ENCODE data around the gene ANO7.

Gene ANO7

DNA sequence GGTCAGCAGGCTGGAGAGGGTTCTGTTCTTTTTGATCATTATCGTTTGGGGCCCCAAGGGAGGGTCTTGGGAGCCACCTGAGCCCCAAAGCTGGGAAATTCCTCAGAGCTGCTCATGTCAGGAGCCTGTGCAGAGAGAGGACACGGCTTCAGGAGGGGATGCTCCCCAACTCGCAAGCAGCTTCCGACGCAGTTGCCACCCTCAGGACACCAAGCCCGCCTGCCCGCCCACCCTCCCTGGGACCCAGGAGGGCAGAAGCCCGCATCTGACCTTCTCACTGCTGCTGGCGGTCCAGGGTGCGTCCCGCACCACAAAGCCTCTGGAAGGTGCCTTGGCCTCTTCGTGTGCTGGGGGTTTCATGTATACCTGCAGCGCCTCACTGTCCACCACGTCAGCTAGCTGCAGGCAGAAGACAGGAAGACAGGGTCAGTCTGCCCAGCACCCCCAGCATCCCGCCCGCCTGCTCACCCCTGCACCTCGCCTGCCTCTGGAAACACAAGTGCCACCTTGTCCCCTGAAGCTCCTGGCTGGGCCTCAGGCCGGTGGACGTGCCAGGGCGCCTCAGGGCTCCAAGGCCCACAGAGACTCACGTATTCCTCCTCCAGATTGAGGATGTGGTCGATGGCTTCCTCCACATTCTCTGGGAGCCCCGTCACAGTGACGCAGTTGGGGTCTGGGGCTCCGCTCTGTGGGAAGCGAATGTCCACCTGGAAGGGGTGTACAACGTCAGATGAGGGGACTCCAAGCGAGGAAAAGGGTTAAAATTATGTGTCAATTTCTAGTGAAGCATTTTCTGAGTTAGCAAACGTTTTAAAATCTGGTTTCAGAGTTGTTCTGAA lies 41.3 kb downstream of the ANO7 start:
- no peak for DNase-seq

DNA sequence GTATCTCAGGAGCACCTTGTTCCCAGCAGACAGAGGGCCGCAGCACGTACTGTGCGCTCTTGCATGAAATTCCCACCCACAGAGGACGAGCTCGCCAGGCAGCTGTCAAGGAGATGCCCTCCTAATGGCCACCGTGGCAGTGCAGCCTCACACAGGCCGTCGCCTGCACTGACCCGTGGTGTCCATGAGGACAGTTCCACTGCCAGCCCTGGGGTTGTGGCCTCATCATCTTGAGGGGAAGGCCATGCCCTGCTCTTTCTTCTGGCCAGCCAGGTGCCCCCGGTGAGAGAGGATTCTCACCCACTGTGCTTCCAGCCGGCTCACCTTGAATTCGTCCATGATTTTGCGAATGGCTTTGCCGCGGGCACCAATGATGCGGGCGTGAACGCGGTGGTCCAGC lies 42.0 kb downstream of the ANO7 start:
- no peak for DNase-seq

DNA sequence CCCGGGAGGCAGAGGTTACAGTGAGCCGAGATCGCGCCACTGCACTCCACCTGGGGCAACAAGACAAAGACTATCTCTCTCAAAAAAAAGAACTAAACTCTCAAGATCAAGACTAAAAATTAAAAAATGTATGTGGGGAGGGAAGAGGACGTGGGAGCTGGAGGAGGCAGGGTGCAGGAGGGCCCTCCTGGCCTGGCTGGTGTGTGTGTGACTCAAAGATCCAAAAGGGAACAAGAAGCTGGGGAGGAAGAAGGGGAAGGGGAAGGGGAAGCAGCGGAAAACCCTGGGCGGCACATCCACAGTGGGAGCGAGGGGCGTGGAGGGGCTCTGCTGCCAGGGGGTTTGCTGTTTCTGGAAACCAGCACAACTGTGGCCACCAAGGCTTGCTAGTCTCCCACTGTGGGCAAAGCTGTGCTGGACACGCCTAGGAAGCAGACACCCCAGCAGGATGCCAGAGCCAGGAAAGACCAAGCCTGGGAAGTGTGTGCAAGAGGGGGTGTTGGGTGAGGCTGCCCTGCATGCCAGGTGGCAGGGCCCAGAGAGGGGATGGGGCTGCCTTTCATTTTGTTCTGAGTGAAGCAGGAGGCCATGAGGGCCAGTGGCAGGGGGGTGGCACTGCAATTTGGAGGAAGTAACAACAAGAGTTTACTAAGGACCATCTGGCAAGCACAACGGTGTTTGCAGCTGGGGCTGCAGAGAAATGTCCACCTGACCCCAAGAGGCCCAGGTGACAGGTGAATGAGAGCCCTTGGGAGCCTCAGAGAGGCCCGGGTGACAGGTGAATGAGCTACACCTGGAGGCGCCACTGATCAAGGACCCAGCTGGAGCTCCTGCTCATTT lies 44.5 kb downstream of the ANO7 start:
- DNase-seq = no peak

DNA sequence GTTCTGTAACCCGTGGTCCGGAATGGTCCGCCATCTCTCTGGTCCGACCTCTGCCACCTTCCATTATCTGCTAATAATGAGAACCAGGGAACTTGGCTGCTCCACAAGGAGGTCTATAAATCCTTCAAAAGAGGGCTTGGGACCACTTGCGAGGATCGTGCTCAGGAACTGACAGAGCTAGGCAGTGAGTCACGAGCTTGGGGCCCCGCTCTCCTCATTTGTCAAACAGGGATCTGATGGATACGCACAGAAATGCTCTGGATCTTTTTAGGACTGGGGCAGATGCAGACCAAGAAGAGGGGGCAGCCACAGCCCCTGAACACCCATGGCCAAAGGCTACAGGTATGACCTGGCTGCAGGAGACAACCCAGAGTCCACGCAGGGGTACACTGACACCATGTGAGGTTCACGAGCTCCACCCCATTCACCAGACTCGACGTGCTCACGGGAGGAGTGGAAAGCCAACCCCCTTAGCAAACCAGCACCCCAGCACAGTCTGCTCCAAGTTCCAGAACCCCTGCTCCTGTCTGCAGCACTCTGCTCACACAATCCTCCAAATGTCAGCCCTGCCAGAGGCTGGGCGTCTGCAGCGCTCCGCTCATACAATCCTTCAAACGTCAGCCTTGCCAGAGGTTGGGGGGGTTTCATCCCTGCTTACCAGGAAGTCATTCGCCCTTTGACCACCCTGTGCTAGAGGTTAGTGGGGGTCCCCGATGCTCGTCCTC lies 45.8 kb downstream of the ANO7 start:
- DNase-seq = no peak

DNA sequence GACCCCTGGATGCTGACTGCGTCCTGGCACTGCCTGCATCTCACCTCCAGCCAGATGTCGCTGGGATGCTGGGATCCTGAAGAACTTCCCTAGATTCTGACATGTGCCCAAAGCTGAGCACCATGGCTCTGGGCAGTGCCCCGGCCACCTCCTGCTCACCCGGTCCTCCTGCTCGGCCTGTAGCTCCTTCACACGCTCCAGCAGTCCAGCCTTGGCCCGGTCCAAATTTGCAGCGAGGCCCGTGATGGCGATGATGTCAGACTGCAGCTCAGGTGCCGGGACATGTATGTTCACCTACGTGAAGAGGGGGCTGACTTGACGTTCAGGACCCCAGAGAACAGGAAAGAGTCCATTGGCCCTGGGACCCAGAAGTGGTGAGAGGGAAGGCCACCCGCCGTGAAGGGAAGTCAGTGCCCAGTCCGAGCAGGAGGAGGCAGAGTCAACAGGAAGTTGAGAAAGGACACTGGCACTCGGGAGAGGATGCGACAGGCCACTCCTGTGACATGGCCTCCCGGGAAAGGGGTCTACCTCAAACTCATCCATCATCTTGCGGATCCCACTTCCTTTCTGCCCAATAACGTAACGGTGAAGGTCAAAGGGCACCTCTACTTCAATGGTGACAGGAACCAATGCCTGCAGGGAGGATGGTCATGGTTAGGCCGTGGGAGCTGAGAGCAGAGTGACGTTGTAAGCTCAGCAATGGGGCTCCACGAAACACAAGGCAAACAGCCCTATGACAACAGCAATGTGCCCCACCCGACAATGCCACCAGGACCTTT lies 46.7 kb downstream of the ANO7 start:
- DNase-seq = no peak

DNA sequence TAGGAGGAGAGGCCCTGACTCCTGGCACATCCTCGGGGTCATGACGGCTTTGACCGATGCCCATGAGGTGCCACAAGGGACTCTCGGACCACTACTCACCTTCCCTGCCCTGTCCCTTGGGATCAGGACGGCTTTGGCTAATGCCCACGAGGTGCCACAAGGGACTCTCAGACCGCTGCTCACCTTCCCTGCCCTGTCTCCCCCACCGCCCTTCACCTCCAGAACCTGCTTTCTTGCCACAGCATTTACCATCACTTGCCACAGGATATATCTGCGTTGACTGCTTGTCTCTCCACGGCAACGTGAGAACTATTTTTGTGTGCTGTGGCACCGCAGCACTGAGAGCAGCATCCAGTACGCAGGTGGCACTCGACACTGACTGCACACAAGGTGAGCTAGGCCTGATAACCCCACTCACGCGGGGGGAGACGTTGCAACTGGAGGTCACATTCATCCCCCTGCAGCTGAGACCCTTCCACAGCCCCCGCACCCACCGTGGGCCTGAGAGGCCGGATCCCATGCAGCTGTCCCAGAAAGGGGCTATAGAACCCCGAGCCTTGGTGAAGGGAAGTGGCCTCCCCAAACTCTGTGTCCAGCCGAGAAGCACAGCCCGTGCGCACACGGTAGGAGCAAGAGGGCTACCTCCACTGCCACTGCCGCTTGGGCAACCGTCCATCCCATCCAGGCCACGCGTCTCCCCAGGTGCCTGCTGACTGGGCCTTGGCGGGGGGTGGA lies 47.5 kb downstream of the ANO7 start:
- DNase-seq = no peak

DNA sequence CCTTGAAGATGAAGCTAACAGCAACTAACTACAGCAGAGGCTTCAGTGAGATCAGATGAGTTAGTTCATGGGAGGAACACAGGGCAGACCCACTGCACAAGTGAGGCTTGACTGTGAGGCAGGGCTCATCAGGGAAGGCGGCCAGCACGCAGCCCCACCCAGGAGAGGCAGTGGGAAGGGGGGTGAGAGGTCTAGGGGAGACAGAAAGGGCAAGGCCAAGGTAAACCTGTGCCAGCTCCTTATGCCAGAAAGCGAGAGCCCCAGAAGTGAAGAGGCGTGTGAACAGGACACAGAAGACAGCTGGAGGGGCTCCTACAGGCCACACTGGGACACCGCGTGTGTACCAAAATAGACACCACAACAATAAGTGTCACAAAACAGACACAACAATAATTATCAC lies 48.6 kb downstream of the ANO7 start:
- no peak for DNase-seq

DNA sequence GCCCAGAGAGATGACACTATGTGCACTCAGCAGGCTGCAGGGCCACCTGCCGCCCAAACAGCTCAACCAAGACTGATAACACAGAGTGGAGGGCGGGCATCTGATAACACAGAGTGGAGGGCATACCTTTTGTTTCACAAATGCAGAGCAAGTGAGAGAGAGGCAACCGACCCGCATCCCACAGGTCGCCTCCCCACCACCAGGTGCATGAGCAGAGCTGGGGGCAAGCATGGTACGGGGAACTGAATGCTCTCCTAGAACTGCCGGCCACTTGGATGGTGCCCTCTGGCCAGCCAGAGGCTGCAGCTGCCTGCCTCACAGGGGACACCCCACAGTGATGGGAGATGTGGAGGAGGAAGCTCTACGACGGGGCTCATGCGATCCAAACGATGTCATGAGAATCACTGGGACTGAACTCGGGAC lies 49.5 kb downstream of the ANO7 start:
- no peak for DNase-seq

DNA sequence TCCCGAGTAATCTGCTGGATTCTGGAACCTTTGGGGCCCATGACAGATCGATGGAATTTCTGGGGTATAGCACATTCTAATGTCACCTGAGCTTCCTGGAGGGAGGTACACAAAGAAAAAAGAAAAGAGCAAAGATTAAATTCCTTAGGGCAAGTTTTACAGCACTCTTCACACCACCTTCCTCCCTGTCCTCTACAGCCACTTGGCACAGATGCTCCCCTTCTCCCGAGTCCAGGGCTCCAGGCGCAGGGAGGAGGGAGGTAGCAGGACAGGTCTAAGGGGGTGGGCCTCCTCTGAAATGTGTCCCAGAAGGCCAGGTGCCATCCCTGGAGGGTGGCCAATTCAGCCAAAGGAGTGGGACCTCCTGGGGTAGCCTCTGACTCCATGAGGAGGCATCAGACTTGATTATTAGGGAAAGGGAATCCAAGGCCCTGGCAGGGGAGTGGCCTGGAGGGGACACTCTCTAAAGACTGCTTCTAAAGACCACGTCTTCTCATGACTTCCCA lies 50.3 kb downstream of the ANO7 start:
- no peak for DNase-seq

DNA sequence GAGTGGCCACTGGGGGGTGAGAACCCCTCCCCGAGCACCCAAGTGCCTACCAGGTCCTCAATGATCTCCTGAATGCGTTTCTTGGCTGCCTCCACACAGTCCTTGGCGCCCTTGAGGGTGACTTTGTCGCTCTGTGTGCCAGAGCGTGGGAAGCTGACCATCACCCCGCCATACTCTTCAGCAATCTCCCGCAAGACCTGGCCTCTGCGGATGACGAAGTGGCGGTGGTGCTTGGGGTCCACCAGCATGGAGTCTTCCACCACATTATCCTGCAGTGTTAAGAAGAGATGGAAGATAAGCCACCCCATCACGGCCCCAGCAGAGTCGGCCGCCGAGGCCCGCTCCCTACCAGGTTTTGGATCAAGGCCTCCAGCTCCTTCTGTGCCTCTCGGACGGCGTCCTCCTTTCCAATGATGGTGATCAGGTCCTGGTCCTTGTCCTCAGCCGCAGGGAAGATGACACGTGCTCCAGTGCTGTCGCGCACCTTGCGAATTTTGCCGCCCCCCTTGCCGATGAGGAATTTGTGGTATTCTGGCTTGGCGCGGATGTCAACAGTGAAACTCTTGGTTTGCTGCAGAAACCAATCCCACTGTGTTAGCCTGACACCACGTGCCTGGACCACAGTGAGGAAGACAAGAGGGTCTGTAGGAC lies 51.2 kb downstream of the ANO7 start:
- DNase-seq = no peak

DNA sequence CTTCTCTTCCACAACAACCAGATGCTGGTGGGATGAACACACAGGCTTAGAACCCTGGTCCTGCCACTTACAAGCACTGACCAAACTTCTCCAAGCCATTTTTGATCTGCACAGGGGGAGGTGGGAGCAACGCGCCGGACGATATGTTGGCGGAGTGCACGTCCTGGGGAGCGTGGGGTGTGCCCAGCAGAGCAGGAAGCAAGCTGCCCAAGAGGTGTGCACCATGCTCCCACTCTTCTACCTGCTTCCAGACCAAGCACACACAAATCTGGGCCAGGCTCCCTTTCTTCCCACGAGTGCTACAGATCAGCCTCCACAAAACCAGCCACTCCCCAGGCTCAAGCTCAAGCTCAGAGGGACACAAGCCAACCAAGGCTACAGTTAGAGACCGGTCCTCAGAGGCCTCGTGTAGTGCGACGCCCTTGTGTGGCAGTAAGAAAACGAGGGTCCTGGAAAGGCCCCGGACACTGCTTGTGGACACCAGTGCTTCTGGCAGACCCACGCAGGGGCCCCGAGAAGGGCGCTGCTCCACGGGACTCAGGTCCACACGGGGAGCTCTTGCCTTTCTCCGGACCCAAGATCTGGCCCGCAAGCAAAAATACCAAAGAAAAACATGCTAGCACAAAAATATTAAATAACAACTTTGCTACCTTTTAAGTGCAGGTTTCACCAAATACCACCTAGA lies 52.0 kb downstream of the ANO7 start:
- no peak for DNase-seq

DNA sequence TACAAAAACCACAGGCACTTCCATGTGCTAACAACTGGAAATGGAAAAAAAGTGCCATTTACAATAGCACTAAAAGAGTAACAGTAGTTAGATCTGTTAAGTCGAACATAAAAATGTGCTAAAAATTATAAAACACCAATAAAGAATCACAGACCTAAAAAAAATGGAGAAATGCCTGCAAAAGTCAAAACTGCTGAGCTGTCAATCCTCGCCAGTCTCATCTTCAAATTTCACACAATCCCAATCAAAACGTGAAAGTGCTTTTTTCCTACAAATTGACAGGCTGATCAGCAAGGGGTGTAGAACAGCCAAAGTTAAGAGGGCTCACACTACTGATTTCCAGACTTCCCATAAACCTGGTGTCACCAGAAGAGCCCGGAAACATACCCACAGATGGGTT lies 53.2 kb downstream of the ANO7 start:
- DNase-seq = no peak

DNA sequence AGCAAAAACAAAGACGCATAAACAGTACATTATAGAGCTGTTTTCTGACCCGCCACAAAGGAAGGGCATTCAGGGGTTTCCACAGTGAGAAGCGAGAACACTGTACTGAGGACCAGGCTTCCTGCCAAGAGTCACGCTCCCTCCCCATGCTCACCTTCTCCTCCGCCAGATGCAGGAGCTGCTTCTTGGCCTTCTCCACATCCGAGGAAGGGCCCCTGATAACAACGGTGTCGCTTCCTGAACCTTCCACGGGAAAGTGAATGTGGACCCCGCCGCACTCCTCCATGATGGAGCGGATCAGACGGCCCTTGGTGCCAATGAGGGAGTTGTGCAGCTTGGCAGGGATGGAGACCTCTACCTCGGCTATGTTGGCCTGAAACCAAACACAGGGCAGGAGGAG lies 53.8 kb downstream of the ANO7 start:
- DNase-seq = no peak

DNA sequence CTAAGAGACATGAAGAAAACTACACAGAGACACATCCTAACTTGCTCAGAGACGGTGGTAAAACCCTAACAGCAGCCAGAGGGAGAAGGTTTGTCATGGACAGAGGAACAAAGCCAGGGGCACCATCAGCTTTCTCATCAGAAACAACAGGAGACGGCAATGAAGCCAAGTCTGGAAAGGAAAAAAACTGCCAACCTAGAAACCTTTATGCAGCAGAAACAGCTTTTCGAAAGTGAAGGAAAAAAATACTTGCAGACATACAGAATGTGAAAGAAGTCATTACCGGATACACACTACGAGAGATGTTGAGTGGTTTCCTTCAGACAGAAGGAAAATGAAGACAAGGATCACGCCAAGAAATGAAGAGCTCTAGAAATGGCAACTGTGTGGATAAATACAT lies 55.9 kb downstream of the ANO7 start:
- no peak for DNase-seq

DNA sequence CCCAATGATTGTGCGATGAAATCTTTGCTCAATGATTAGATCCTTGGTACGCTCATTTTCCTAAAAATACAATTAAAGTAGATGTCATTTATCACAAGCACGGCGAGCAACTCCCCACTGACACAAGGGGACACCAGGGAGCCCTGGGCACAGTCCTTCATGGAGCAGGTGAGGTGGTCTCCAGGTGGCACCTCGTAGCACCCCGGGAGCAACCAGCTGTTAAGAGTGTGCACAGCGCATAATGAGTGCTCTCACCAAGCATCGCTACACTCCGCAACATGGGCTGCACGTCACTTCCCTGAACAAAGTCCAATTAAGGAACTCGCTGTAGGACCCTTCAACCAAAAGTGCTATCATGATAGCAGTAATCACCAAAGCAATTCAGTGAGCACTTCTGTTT lies 59.8 kb downstream of the ANO7 start:
- no peak for DNase-seq

DNA sequence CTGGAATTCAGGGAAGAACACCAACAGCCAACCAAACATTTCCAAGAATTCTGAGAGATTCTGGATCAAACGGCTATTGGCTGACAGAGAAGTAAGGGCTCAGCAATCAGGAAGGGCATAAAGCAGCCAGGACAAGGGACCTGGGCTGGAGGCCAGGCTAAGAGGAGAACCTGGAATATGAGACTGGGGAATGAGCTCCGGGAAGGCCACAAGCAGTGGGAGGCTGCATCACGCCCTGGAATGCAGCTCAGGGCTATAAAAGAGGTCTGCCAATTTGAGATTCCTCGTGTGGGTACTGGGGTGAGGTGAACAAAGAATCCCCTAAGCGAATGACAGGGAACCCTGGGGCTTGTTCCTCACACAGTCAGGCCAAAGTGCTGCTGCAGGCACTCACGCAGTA lies 60.4 kb downstream of the ANO7 start:
- DNase-seq = no peak

DNA sequence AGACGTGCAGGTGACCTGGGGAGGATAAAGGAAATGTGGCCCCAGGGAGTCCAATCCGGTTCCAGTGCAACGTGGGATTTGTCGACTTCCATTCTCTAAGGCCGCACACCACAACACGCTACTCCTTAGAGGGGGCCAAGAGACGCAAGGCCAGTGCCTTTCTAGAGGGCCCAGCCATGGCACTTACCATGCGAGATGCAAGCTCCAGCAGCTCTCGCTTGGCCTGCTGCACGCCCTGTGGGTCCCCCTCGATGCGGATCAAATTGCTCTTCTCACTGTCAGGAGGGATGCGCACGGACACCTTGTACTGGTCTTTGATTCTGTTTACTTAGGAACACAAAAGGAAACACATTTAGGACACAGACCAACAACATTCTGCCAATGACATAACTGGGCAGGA lies 61.2 kb downstream of the ANO7 start:
- no peak for DNase-seq

DNA sequence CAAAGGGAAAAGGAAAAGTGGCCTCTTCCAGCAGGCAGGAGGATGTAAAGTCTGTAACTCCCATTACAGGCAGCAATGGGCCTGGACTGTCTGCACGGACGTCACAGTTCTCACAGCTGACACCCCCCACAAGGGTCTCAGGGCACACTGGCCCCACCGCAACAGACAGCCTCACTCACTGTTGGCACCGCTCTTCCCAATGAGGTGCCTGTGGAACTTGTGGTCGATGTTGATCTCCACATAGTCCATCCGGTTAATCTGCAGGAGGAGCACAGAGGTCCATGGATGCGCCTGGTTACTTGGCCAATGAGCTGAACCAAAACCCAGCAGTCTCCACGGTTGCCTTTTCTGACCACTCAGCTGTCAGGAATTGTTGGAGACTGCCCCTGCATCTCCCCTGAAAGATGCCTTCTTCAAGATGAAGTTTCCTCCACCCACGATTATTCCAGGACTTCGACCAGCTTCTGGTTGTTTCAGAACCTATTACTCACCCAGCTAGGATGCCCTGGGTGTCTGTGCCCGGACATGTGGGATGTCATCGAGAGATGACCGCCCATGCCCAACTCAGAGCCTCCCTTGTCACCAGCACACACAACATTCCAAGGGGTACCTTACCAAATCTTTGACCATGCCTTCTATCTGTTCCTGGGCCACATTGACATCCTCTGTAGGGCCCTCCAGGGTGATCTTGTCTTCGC lies 64.5 kb downstream of the ANO7 start:
- no peak for DNase-seq

DNA sequence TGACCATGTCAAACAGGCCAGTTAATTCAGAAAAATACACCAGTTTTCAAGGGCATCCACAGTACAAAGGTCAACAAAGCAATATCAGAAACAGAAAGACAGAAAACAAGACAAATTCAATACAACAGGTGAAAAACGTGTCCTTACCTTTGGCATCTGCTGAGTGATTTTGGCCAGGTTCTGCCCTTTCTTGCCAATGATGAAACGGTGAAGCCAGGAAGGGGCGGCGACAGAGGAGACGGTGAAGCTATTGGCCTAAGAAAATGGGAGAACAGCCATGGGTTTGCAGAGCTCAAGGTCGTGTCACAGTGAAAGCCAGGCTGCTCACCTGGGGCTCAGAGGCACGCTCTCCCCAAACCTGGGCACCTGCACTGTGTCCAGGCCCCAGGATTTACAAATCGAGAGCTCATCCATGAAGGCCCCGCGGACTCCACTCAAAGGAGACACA lies 66.5 kb downstream of the ANO7 start:
- DNase-seq = no peak
